Left colon (tissue), 2 donors: ENCODE measurements around the gene LBHD1. TPM values are rescaled to one million over a fixed set of nuclear protein-coding genes. Genes with fewer than 3 reads are reported as not detected.
A peak's percentile ranks its signal among the peaks of the same experiment; 100 is the strongest.
"Not testable (repeated sequence)": the region's sequence is repeated elsewhere in the genome, so short reads cannot be mapped to it uniquely, and the experiment has no call there.

Experiments used
- ATAC-seq: fragments of 200-7000 bp; cut with Tn5 transposase; one replicate; pipeline ENCODE4 v1.9.1; 2020; ENCODE audit warnings: mild to moderate bottlenecking, moderate library complexity
- DNase-seq, 2 donors: peaks; one replicate each; pipeline ENCODE4 v3.0.0-alpha.2; 2020
- intact Hi-C, 2 donors: fragments of 100-400 bp; cut with DNase I in 1 of 2; cut with micrococcal nuclease in 1 of 2; formaldehyde crosslinking; loops; one replicate each; pipeline versions ENCODE4 v1.11.2 to v1.14.0; 2022; cut with DNase I, micrococcal nuclease
- total RNA-seq, 2 donors: library from RNA; stranded (reverse); fragmentation: NEBNext Ultra II Directional; extraction: Animal tissue kit (Norgen Biotek cat#: 25700); gene quantifications; one replicate each; pipeline ENCODE4 v1.2.1, GENCODE V29; 2021
- donor health status: DM: no; HTN: no; CAD: no.
- donor health status: DM: yes; HTN: yes; CAD: no.

LBHD1 gene
- total RNA-seq, 2 donors from 2014 or later = 6.5 to 12.8 TPM

DNA sequence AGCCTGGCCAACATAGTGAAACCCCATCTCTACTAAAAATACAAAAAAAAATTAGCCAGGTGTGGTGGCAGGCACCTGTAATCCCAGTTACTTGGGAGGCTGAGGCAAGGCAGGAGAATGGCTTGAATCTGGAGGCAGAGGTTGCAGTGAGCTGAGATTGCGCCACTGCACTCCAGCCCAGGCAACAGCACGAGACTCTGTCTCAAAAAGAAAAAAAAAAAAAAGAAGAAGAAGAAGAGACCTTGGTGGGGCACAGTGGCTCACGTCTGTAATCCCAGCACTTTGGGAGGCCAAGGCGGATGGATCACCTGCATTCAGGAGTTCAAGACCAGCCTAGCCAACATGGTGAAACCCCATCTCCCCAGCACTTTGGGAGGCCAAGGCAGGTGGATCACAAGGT is 31.9 kb upstream of the LBHD1 start:
- DNase-seq, ATAC-seq, intact Hi-C loops: not testable (repeated sequence)

- ATAC-seq (no peak), DNase-seq (no peak)
- intact Hi-C loops = no loop called here
Measured at GRCh38 chr11:62702246-62702645, 30.2 kb upstream of the LBHD1 start.

GRCh38 chr11:62694455-62695167 is 22.5 kb upstream of the LBHD1 start:
- DNase-seq (peak; percentile 77 to 88), ATAC-seq (peak; percentile 88)
- intact Hi-C loops = loop anchor here in 1 of 2 donors (10.0 kb wide), 2 partner anchors 100 to 300 kb away; partner anchors contain the start of gene TUT1

- ATAC-seq, DNase-seq: not testable (repeated sequence)
- intact Hi-C loops = loop anchor here in 1 of 2 donors (10.0 kb wide), 2 partner anchors 99 to 299 kb away; partner anchors contain the start of gene TUT1
Measured at GRCh38 chr11:62693624-62694023, 21.6 kb upstream of the LBHD1 start.

DNA sequence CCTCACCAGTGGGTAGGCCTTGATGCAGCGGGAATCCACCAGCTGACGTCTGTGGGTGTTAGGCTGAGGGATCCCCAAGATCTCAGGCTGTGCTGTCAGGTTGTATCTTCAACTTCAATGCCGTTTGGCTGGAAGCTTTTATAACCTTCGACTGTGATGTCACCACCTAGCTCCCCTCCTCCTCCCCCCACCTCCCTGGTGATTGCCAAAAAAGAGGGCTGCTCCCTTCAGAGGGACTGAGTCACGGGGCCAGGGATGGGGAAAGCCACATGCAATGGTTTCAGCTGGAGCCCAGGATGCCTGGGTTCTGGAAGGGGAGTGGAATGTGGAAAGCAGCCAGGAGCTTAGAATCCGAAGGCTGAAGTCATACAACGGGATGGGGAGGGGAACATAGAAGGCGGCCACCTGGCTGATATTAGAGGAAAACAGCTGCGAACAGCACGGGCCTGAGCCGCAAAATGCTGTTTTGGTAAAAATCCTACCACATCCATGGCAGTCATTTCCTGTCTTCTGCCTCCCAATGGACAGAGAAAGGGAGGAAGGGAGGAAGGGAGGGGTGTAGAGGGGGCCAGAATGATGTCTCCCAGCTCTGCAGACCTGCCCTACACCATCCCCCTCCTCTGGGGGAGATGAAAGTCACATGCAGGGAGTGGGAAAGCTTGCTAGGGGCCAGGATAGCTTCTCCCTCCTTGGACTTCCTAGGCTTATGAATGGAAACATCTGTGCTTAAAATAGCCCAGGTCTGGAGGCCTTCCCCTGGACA is 17.5 kb upstream of the LBHD1 start, which contains the start of gene LRRN4CL:
Gene LRRN4CL (minus strand): TSS at position 110 of the 763 bp plus-strand sequence. CDS start 1,022 bp downstream, outside the sequence.
- DNase-seq (peak; percentile 43 to 71), ATAC-seq (peak; percentile 25)
- intact Hi-C loops = loop anchor here in 1 of 2 donors (10.0 kb wide), 2 partner anchors 95 to 295 kb away; partner anchors contain the start of gene TUT1

DNA sequence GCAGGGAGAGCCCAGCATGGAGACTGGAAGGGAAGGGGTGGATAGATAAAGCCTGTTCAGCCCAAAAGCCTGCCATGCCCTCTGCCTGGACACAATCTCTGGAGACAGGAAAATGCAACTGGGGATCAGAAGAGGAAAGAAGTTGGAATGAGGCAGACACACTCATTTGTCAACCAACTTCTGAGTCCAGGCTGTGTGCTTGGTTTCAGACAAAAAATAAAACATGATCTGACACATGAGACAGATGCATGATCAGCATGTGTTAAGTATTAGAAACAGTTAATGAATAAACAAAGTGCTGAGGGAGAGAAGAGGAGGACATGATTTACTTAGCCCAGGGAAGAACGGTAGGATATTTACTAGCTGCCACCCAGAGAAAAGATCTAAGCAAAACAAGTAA is 16.4 kb upstream of the LBHD1 start:
- intact Hi-C loops = no loop called here
- ATAC-seq (no peak), DNase-seq (no peak)

GRCh38 chr11:62687508-62688396 is 15.7 kb upstream of the LBHD1 start:
- ATAC-seq = peak; percentile 41
- intact Hi-C loops = no loop called here
- DNase-seq = no peak

- DNase-seq (peak in 1 of 2 donors; percentile 55), ATAC-seq (peak; percentile 76)
- intact Hi-C loops = no loop called here
Measured at GRCh38 chr11:62682518-62682917, 10.5 kb upstream of the LBHD1 start.

GRCh38 chr11:62680825-62681240 is 8.8 kb upstream of the LBHD1 start:
- ATAC-seq (peak; percentile 65), DNase-seq (peak in 1 of 2 donors; percentile 34)
- intact Hi-C loops = no loop called here

- DNase-seq = peak; percentile 90 to 91
- ATAC-seq = peak; percentile 85
- intact Hi-C loops = no loop called here
Measured at GRCh38 chr11:62678770-62679696, 7.0 kb upstream of the LBHD1 start, which contains the start of gene UBXN1. Gene UBXN1 (minus strand): TSS chr11:62679073. CDS start chr11:62678923, 150 bp downstream.

DNA sequence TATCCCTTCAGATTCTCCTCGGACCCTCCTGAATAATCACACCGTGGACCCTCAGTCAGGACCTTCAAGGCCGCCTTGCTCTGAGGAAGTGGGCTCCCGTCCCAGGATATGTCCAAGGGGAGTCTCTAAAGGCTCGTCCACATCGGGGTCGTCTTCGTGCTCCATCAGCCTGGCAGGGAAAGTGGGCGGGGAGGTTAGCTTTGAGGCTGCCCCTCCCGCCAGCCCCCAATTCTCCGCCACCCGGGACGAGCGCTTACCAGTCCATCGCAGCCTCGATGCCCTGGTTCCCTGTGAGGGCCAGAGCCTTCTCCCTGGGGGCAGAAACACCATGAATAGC is 6.3 kb upstream of the LBHD1 start:
- ATAC-seq = peak; percentile 15
- intact Hi-C loops = no loop called here
- no peak for DNase-seq

DNA sequence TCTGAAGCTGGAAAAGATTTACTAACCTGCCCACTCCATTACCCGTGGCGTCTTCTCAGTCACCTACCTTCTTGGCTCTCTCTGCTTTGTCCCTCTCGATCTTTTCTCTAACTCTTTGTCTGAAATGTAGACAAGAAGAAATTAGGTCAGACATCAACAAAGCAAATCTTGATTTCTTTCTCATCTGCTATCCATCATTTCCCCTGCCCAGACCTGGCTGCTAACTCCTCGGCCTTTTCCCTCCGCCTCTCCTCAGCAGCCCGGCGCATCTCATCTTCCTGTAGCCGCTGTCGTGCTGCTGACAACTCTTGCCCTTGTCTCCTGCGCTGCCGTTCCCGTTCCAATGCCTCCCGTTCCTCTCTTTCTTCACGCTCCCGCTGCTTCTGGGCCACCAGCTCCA is 5.6 kb upstream of the LBHD1 start:
- intact Hi-C loops = no loop called here
- no peak for ATAC-seq
- DNase-seq = no peak

DNA sequence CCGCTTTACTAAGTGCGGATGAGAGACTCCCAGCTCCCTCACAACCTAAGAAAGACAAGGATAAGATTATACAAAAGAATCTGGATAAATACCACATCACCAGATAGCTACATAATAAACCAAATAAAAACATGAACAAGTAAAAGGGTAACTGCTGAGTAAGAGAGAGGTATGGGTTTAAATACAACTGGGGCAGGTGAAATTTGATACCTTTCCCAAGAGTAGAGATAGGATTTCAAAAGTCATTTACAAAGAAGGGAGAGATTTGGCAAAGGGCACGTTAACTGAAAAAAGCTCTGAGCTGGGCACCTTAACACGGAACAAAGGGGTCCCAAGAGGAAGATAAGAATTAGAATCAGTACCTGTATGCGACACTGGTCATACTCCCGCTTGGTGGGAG is 5.1 kb upstream of the LBHD1 start:
- intact Hi-C loops = no loop called here
- ATAC-seq (no peak), DNase-seq (no peak)

DNA sequence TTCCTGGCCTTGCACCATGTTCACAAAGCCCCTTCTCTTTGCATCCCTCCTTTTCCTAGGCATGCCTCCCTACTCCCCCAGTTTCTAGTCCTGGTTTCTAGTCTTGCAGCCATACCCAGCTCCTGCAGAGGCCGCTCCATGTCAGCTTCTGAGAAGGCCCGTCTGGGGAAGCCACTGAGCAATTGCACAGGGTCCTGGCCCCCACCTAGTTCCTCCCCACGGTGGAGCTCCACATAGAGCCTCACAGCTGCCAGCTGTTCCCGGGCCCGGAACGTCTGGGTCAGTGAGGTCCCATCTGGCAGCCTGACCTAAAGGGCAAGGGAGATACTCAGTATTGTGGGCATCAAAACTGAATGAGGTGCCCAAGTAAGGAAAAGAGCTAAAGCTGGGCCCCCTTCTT is 4.6 kb upstream of the LBHD1 start:
- DNase-seq (no peak), ATAC-seq (no peak)
- intact Hi-C loops = no loop called here

DNA sequence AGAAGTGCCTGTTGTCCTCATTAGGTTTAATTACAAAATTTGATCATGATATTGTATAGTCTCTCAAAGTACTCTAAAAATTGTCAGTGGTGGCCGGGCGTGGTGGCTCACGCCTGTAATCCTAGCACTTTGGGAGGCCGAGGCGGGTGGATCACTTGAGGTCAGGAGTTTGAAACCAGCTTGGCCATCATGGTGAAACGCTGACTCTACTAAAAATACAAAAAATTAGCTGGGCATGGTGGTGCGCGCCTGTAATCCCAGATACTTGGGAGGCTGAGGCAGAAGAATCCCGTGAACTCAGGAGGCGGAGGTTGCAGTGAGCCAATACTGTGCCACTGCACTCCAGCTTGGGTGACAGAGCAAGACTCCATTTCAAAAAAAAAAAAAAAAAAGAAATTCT is 3.3 kb upstream of the LBHD1 start:
- DNase-seq, ATAC-seq, intact Hi-C loops: not testable (repeated sequence)

- intact Hi-C loops = no loop called here
- DNase-seq = no peak
- ATAC-seq = no peak
Measured at GRCh38 chr11:62673196-62673525, 1.1 kb upstream of the LBHD1 start.

- DNase-seq (no peak), ATAC-seq (peak; percentile 27)
- intact Hi-C loops = no loop called here
Measured at GRCh38 chr11:62671236-62671607, 845 bp downstream of the LBHD1 start.
